Activated CD4-positive, alpha-beta T cell treated with anti-CD3 and anti-CD28 coated beads, Interleukin-2, amount 50 U/mL, for 24 hours (primary cell): ENCODE data around the gene WFDC10A.
"Not testable (repeated sequence)": the region's sequence is repeated elsewhere in the genome, so short reads cannot be mapped to it uniquely, and the experiment has no call there.

Experiments used
- DNase-seq, 2 donors: peaks; one replicate each; pipeline ENCODE4 v3.0.0-alpha.2; 2020; ENCODE audit warnings: low read depth in 1 of 2, low spot score in 1 of 2

WFDC10A gene

GRCh38 chr20:45647441-45648050 lies 18.0 kb downstream of the WFDC10A start:
- DNase-seq = no peak

GRCh38 chr20:45649312-45649863 lies 19.8 kb downstream of the WFDC10A start:
- no peak for DNase-seq

GRCh38 chr20:45651726-45652125 lies 22.2 kb downstream of the WFDC10A start:
- not testable (repeated sequence) for DNase-seq

GRCh38 chr20:45657038-45657437 lies 27.5 kb downstream of the WFDC10A start:
- DNase-seq = not testable (repeated sequence)

GRCh38 chr20:45670139-45670538 lies 40.6 kb downstream of the WFDC10A start, which contains the start of gene WFDC11:
Gene WFDC11 (minus strand): TSS chr20:45670239. CDS start chr20:45650600, 19,639 bp downstream.
- DNase-seq = no peak

GRCh38 chr20:45672765-45673164 lies 43.2 kb downstream of the WFDC10A start:
- DNase-seq = no peak

GRCh38 chr20:45679650-45680049 lies 50.1 kb downstream of the WFDC10A start:
- no peak for DNase-seq
